Measurements from ENCODE around the gene SPATC1L.

GRCh38 chr21:46180778-46181391 is 3.4 kb downstream of the SPATC1L start:
- TF ChIP-seq CTCF (IDR thresholded peaks at IDR 0.05), result no peak
- no peak for TF ChIP-seq POLR2A (IDR thresholded peaks at IDR 0.05)

Measured in upper lobe of left lung (tissue), 4 donors.